NCI-H748 (cell line): ENCODE results near the gene SNAPC1.

ENCODE experiments used
- DNase-seq: peaks from one replicate; lab custom pipeline; 2025; ENCODE audit not compliant: unreplicated experiment; lab: John Stamatoyannopoulos, UW

Gene SNAPC1

GRCh38 chr14:61811882-61812346 lies 49.7 kb downstream of the SNAPC1 start:
- no peak for DNase-seq

DNA sequence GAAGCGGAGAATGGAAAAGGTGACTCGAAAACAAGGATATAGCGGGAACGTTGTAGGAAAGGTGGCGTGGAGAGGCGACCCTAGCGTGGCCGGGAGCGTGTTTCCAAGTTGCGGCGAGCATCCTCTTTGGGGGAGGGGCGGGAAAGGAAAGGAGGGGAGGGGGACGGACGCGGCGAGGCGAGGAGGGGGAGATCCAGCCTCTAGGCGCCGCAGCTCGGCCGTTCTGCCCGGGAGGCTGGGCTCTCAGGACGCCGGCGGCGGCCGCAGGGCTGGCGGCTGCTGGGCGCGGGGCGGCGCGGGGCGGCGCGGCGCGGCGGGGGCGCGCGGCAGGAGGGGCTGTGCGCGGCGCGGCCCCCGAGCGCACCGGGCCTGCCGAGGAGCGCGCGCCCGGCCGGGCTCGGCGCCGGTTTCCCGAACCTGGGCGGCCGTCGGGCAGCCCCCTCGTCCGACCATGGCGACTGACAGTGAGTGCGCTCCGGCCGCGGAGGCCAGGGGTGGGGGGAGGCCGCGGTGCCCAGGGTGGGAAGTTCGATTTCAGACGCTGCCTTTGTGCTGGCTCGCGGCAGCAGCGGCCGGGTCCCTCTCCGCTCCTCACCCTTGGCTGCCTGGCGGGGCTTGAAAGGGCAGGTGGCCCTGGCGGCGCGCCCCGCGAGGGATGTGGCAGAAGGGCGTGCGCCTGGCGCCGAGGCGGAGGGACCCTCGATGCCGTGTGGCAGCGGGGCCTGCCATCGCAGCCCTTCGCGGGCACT lies 50.3 kb downstream of the SNAPC1 start, which contains the start of gene SYT16:
Gene SYT16, plus strand, starts transcription at position 357 of the 749 bp plus-strand sequence.
- peak; percentile 66 for DNase-seq

DNA sequence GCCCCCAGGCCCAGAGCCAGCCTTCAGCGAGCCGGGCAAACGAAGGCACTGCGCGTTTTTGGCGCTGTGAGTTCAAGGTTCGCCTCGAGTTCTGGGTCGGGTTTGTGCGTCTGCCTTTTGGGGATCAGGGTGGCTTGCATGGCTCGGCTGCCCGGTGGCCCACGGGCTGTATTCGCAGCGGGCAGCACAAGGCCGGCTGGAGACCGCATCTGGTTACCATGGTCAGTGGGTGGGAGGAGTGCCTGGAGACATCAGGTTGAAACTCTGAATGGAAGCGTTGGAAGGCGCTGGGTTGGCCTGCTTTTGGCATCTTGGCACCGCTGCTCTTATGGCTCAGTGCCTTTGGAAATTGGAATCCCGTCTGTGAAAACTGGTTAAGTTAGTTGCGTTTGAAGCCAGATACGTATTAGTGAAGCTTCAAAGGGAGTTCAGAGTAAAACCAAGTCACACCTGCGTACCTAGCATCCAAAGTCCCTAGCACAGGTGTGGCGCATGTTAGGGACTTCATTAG lies 50.9 kb downstream of the SNAPC1 start:
- DNase-seq = peak; percentile 63

GRCh38 chr14:61822458-61822857 lies 60.2 kb downstream of the SNAPC1 start:
- no peak for DNase-seq

DNA sequence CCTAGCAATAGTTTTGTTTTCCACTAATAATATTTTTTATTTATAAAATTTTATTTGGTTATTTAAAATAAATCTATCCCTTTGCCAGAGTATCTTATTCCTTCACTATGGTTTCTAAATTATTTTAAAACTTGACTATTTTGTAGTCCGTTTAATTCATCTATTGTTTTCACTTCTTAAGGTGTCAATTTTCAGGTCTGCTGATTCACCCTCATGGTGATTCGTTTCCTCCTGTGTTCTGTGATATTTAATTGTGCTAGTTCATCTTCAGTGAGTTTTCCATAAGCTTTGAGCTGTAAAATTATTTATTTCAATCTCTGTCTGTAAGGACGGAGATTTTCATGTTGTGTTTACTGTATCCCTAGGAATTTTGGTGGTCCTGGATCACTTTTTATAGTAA lies 70.6 kb downstream of the SNAPC1 start:
- DNase-seq = no peak

DNA sequence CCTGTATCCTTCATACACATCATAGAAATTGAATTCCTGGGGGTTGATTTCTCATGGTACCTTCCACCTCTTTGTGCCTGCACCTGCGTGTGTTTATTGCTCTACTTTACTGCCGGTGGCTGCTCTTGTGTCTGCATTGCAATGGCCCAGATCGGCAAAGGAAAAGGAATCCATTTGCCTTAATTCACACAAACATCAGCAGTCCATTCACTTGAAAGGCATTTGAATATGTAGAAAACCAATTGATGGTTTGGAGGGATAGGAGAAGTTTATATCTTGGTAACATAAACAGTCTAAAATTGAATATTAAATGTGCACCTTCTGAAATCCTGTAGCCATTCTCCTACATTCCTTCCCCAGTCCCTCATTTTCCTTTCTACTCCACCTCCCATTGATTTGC lies 74.0 kb downstream of the SNAPC1 start:
- no peak for DNase-seq

DNA sequence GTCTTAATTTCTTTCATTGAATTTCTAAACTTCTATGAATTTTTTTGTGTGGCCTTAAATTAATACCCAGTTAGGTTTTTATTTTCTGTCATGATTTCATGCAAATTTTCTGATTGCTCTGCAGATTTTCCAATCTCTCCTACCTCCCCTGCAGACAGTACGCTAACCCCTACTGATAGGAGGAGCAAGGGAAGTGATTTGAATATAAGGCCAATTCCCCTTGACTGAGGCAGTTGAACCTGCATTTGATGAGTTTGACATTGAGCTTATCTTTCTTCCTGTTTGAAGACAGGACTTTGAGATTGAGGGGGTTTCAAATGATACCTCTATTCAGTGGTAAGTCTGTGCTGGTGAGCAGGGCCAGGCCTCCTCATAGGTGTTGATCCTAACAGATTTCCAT lies 74.6 kb downstream of the SNAPC1 start:
- no peak for DNase-seq

DNA sequence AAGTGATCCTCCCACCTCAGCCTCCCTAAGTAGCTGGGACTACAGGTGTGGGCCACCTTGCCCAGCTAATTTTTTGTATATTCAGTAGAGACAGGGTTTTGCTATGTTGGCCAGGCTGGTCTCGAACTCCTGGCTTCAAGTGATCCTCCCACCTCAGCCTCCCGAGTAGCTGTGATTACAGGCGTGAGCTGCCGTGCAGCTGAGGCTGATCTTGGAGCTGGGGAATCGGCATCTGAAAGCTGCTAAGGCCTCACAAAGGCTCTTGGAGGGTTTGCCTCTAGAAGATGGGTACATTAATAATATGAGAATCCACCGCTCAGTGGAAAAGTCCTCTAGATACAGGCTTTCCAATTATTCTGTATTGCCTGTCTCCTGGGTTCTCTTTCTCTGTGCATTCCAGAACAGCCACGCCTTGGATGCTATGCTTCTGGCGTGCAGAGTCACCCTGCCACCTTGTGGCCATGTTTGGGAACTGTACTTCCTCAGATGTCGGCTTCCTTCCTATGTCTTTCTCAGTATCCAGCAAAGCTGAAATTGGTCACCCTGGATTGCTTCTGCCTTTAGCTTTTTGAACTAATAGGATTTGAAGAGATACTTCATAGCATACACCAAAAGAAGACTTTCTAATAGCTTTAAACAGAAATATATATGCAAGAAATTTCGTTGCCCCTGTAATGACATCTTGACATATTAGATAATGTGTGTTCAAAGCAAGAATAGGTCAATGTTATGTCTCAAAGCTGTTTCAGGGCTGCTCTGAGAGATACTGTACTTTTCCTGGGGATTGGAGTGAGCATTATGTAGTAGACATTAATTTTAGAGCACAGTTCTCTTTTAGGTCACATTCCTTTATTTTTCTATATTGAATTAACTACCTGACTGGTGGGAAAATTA lies 75.4 kb downstream of the SNAPC1 start:
- DNase-seq = peak; percentile 75

- DNase-seq = no peak
Measured at GRCh38 chr14:61838661-61839245, 76.5 kb downstream of the SNAPC1 start.

GRCh38 chr14:61839507-61839906 lies 77.3 kb downstream of the SNAPC1 start:
- no peak for DNase-seq

DNA sequence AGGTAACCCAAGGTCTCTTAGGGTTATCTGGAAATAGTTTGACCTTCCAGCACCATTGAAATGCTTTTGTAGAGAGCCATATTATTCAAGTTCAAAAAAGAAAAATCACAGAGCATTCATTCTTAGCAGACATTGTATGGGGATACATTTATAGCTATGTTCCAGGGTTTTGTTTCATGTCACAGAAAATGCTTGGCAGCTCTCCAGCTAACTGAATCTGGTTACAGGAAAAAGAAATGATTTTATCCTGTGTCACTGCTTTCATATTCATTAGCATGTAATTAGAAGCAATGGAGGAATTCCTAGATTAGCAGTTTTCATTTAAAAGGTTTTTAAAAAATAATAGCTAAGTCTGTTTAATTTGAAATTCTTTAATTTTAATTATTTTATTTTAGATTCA lies 78.9 kb downstream of the SNAPC1 start:
- no peak for DNase-seq
